Kidney capillary endothelial cell (primary cell): ENCODE measurements around the gene NINJ1.

ENCODE experiments used
- DNase-seq: peaks from one replicate; pipeline ENCODE4 v3.0.0-alpha.2; 2018; ENCODE audit warnings: low spot score

NINJ1 gene

DNA sequence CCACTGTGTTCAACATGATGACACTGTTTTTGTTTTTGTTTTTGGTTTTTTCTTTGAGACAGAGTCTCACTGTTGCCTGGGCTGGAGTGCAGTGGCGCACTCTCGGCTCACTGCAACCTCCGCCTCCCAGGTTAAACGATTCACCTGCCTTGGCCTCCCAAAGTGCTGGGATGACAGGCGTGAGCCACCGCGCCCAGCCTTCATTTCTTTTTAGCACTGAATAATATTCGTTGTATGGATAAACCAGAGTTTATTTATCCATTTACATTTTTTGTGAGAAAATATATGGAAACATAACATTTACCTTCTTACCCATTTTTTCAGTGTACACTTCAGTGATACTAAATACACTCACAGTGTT is 33.8 kb downstream of the NINJ1 start:
- no peak for DNase-seq

DNA sequence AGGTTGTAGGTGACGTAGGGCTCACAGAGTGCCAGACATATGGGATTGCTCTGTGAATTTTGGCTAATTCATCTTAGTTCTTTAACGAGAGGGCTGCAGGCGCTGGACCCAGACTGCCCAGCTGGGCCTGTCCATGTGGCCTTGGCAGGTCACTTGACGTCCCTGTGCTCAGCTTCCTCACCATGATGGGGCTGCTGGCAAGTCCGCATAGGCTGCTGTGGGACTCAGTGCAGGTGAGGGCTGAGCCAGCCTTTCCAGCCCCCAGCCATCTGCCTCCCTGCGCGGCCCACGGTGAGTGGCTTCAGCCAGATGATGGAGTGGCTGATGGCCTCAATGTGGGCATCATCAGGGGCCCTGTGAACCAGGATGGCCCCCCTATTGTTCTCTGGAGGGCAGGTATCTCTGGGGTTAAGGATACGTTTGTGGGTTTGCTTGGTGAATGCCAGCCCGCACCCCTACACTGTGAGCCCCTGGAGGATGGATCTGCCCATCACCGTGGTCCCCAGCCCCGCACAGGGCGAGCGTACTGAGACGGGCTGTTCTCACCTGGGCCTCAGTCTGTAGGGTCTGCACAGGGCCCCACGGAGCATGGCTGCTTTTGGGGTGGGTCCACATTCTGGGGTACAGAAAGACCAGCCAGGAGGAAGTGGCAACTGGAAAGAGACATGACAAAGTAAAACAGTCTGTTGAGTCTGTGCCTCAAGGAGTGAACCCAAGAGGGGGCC is 34.3 kb downstream of the NINJ1 start:
- no peak for DNase-seq

DNA sequence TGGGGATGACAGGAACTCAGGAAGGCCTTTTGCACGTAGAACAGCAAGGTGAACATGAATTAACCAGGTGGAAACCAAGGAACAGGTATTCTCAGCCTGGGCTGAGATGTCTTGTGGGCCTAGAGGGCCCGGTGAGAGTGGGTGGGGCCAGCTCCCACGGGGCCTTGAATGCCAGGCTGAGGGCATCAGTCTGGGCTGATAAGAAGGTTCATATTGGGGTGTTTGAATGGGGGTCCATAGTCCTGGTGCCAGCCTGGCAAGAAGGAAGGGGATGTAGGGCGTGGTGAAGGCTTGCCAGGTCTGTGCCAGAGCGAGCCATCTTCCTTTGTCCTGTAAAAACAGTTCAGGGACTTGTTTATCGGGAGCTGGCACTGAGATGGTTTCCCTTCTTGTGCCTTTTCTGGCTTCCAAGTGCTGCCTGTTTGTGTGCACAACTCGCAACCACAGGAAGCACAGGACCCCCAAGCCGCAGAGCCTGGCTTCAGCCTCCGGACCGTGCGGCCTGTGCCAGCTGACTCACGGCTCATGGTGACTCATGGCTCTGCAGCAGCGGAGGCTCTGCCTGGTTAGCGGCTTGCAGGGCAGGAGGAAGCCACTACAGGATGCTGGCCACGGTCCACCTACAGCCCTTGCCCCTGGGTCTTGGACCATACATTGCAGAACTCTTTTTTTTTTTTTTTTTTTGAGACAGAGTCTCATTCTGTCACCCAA is 35.7 kb downstream of the NINJ1 start:
- DNase-seq, result peak; percentile 93

DNA sequence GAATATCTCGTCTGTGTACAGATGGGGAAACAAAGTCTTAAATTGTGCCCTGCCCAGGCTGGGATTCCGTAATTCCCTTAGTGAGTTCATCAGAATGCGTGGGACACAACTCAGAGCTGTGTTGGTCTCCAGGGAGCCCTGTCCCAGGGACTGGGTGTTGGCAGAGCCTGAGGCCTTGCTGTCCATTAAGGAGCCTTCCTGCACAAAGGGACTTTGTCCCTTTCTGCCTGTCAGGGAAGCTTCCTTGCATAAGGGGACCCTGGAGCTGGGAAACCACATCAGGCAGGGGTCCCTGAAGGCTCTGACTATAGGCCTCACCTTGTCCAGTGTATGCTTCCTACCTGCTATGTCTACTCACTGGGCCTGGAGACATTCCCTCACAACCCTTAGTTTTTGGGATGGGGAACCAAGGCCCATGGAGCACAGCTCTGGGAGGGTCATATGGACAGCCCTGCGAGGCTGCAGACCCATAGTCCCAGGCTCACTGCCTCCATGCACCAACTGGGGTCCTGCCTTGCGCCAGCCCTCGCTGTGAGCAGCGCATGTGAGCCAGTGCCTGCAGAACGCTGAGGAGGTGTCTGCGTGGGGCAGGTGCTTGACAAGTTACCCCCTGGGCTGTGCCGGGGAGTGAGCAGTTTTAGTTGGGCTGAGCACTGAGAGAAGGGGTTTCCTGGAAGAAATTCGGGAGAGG is 36.4 kb downstream of the NINJ1 start:
- DNase-seq, result no peak

DNA sequence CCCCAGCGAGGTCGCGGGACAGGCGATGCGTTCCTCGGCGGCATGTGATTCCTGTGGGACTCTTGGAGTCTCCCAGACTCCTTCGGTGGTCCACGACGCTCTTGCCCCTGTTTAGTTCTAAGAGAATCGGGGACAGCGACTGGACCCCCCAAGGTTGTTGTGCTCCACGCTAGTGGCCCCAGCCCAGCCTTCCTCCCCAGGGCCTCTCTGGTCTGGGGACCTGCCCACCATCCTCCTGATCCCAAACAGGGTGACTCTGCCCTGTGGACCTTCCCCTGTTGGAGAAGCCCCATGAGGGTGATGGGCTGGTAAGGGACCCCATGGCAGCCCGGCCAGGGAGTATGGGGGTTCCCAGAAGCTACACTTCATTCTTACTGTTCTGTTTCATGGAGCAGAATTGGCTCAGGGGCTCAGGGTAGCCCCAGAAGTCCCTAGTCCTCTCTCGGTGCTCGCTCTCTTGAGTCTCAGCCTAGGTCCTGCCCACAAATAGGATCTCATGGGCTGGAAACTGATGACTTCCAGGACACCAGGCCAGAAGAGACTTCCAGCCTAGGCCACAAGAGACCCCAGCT is 37.2 kb downstream of the NINJ1 start:
- DNase-seq, result no peak

DNA sequence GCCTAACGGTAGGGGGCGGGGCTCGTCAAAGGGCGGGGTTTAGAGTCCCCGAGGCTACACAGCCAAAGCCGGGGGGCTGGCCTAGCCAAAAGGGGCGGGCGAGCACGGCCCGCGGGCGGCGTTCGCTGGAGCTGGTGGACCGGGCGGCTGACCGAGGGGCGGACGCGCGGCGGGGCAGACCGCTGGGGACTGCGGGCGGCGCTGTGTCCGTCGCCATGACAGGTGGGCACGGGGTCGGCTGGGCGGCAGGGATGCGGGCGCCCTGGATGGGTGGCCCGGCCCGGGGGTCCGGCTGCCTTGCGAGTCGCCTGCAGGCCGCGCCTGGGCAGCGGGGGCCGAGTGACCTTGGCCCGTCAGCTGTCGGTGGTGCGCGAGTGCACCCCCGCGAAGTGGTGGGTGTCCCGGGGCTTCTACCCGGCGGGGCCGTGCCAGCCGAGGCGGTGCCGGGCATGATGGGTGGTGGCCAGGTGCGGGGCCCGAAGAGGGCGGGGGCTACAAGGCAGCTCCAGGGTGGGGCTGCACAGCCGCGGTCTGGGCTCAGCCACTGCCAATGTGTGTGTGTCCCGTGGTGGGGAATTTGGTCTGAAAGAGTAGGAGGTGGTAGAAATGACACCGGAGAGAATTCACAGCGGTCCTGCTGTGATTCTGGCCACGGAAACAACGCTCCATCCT is 37.8 kb downstream of the NINJ1 start, which contains the start of gene CARD19:
Gene CARD19 (plus strand): TSS at position 87 of the 672 bp plus-strand sequence. CDS start 129 bp downstream, at position 216.
- DNase-seq, result no peak

DNA sequence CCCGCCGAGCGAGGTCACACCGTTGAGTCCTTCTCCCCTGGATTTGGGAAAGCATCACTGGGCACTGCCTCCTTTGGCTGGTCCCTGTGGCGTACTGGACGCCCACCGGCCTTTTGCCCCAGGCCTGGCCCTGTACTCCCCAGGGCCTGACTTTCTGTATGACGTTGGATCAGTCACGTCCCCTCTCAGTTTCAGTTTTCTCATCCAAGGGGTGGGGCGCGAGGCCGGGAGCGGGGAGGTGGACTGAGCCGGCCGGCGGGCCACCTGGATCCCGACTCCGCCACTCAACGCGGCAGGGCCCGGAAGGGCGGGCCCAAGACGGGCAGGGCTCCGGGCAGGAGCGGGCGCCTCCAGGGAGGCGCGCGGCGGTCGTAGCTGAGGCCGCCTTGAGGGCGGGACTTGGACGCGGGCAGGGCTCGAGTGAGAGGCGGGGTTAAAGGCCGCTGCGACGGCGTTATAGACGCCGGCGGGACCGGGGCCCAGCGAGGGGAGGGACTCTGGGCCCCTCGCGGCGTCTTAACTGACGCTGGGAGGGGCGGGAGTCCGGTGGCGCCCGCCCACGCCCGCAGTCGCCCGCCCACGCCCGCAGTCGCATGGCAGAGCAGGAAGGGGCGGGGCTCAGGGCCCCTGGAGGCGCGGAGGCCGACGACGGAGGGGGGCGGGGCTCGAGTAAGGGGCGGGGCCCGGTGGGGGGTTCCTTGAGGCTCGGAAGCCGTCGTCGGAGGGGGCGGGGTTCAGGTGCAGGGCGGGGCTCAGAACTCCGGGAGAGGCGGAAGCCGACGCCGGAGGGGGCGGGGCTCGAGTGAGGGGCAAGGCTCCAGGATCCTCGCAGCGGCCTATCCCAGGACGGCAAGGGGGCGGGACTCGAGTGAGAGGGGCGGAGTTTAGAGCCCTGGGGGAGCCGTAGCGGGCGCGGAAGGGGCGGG is 38.6 kb downstream of the NINJ1 start:
- DNase-seq, result peak; percentile 99

DNA sequence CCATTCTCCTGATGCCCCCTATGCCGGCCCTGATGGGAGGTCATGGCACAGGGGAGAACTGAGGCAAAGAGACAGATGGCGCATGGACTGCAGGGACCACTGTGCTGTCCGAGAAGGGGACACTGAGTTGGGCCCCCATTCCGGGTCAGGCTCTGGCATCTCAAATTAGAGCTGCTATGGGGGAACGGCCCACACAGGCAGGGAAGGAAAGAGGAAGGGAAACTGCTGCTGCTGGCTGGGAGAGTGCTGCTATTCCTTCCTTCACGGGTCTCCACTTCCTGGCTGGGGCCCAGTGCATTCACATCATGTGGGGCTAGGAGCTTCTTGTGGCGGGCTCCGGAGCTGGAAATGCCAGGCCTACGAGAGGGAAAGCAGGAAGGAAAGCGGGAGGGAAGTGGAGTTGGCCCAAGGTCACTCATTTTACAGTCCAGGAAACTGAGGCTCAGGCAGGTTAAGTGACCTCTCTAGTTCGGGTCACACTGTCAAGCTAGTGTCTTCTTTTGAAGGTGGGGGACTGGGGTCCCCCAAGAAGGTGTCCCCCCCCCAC is 39.3 kb downstream of the NINJ1 start:
- DNase-seq, result no peak

DNA sequence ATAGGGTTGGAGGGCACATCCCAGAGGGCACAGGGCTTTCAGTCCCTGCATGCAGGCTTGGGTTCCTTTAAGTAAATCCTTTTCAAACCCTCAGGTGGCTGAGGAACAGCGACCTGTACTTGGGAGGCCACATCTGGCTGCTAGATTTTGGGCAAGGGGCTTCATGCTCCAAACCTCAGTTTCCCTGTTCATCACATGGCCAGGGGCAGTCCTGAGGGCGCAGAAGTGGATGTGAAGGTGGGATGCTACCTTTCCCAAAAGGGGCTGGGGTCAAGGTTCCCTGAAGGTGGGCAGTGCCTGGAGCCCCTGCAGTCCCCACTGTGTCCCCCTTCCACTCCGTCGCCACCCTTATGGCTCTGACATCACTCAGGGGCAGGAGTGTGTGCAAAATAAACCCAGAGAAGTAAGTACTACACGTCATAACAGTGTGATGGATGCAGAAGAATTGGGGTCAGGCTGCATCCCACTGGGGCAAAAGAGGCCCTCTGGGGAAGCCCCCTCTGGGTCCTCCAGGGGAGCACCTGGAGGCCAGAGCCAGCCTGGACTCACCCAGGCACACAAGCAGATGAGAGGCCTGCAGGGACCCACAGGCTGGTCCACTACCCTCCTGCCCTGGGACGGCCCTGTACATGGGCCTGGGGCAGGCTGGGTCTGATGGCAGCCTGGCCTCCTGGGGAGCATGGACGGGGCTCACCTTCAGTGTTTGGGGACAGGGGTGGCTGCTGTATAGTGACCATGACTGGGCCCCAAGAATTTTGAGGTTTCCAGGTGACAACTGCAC is 40.0 kb downstream of the NINJ1 start:
- DNase-seq, result no peak

DNA sequence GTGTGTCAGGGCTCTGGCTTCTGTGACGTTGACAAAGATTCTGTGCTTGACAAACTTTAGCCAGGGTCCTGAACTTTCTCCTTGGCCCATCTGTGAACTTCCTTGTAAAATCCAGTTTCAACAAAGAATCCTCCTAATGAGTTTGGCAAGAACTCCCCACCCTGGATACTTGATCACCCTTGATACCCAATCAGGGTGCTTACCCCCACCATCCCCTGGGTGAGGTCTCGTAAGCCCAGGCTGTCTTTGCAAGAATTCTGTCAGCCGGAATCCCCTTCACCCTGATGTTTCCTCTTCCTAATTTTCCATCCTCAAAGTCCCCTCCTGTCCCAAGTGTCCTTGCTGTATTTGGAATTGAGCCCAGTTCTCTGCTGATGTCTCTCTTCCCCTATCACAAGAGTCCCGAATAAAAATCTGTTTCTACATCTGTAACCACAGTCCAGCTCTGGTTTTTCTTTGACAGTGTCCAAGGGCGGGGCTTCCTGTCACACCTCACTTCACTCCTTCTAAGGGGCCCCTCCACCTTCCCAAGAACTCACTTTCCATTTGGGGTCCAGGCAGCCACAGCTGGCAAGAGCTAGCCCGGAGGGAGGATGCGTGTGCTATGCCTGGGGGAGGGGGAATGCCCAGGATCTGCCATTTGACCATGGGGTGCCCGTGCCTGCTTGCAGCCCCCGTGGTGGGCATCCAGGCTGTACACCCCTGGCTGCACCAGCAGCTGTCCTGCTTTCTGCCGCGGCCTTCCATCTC is 40.7 kb downstream of the NINJ1 start:
- no peak for DNase-seq

DNA sequence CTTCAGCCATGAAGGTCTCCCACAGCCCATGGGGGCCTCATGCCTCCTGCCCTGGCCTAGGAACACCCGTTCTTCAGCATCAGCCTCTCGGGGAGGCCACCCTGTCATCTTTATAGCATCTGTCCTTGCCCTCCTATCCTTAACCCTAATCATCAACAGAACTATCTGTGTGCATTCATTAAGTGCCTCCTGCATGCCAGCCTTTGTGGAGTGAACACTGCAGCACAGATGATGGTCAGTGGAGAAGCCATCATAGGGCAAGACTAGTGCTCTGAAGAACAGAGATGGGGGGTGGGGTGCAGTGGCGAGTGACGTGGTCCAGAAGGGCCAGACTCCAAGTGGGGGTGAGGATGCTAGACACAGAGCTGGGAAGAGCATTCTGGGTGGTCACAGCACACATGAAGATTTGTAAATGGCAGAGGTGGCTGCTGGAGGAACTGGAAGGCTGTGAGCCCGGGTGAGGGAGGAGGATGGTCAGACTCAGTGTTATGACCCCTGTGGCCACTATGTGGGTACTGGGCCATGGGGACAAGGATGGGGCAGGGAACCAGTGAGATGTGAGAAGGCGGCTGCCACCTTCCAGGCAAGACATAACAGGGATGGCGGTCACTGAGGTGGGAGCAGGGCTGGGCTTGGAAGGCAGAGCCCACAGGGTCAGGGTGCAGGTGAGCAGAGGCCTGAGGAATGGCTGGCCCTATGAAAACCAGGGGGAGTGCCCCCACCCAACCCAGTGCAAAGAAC is 41.6 kb downstream of the NINJ1 start:
- DNase-seq, result no peak

DNA sequence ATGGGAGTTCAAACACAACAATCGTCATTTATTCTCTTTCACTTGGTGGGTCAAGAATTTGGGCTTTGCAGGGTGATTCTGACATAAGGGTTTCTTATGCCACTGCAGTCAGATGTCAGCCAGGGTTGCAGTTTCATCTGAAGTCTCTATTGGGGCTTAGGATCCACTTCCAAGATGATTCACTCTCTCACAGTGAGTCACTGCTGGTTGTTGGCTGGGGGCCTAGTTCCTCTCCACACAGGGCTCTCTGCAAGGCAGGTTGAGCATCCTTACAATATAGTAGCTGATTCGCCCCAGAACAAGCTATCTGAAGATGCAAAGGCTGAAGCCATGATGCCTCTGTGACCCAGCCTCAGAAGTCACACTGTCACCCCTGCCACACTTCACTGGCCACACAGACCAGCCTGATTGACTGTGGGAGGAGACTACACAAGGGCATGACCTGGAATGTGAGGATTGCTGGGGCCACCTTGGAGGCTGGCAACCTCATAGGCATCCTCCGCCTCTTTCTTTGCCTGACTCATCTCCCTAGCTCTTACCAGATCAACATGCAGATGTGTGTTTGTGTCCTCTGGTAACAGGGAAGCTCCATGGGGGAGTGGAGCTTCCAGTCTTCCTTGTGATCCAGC is 42.5 kb downstream of the NINJ1 start:
- peak; percentile 38 for DNase-seq

DNA sequence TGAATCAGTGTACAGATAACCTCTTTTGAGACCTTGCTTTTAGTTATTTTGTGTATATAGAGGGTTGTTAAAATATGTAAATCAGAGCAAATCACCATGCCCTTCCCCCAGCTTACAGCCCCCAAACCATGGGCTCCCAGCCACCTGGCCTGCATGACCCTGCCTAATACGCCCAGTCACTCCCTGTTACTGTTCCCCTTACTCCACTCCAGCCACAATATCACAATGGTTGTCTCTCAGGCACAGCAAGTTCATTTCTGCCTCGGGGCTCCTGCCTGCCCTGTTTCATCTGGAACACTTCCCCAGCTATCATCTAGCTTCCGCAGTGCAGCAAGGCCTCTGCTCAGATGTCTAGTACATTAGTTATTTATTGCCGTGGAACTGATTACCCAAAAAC is 43.0 kb downstream of the NINJ1 start:
- DNase-seq, result no peak

DNA sequence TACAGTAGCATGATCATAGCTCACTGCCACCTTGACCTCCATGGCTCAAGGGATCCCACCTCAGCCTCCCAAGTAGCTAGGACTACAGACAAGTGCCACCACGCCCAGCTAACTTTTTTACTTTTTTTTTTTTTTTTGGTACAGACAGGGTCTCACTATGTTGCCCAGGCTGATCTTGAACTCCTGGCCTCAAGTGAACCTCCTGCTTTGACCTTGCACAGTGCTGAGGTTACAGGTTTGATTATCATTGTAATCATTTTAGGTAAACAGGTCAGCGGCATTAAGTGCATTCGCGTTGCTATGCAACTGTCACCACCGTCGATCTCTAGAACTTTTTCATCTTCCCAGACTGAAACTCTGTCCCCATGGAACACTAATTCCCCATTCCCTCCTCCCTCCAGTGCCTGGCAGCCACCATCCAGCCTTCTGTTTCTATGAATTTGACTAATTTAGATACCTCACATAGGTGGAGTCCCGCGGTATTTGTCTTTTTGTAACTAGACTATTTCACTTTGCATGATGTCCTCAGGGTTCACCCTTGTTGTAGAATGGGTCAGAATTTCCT is 43.9 kb downstream of the NINJ1 start:
- no peak for DNase-seq

DNA sequence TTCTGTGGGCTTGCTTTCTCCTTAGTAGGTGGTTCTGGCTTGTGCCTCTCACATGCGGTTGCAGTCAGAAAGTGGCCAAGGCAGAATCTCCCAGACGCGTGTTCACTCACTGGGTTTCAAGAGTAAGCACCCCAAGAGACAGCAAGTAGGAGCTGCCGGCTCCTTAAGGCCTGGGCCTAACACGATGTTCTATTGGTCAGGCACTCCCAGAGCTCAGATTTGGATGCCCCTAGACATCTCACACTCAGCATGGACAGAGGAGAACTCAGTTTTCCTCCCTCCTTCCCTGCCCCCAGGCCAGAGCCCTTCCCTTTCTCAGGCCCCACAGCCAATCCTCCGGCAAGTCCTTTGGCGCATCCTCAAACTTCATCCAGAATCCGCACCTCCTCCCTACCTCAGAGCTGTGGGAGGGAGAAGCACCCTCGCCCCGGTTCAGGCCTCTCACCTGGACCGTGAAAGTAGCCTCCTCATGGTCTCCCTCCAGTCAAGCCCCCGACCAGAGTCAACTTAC is 44.5 kb downstream of the NINJ1 start:
- DNase-seq, result no peak

DNA sequence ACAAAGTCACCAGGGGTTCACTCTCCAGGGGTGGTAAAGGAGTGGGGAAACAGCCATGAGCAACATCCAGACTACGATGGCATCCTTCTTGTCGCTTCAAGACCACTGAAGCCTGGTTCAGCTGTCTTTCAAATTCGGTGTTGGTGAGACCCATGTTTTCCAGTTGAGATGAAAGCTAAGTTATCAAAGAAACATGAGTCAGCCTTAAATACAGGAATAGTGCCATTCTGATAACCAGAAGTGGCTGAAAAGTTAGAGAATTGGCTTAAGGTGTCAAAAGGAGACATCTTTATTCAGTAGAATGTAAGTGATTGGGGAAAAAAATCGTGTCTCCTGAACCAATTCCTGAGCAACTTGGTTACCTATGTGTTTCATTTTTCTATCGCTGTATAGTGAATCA is 45.0 kb downstream of the NINJ1 start:
- no peak for DNase-seq

DNA sequence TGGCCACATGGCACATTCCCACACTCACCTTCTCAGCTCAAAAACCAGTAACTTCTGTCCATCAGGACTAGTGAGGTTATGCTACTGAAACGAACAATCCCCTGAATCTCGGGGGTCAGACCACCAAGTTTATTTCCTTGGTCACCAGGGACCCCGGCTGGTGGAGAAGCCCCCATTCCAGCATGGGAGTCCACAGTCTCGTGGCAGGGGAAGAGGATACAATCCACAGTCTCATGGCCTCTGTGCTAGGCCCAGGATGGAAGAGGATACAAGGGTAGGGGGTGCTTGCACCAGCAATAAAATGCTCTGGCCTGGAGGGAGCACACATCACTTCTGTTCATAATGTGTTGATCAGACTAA is 45.4 kb downstream of the NINJ1 start:
- no peak for DNase-seq
